ENCODE results near the gene ERRFI1. TPM values are rescaled to one million over a fixed set of nuclear protein-coding genes. Genes with fewer than 3 reads are reported as not detected.

ERRFI1 gene
- total RNA-seq, 1 experiment from 2014 or later, result 44.6 TPM

- ChIA-PET POLR2A (no interaction called here), CTCF (interaction anchor here (7.0 kb wide), 1 partner anchor 7 kb away, joined by 37 read pairs; no protein-coding TSS in a partner anchor)
- peak overlapping the region; percentile 84 for H3K27ac Mint-ChIP-seq
- no peak for DNase-seq (ENCODE audit: low spot score)
- TF ChIP-seq ZBTB21 (CRISPR knock-in tag; IDR thresholded peaks at IDR 0.05; ENCODE audit: borderline replicate concordance) (no peak), CBFB (CRISPR knock-in tag; IDR thresholded peaks at IDR 0.05; ENCODE audit: low read depth) (no peak), IRF2 (CRISPR knock-in tag; IDR thresholded peaks at IDR 0.05; ENCODE audit: borderline replicate concordance, low read depth) (no peak), FOXK1 (CRISPR knock-in tag; IDR thresholded peaks at IDR 0.05) (no peak), MAX (CRISPR knock-in tag; IDR thresholded peaks at IDR 0.05) (no peak), ZNF425 (CRISPR knock-in tag; conservative IDR thresholded peaks at IDR 0.05) (no peak), CREB1 (CRISPR knock-in tag; IDR thresholded peaks at IDR 0.05) (no peak), ZNF138 (CRISPR knock-in tag; conservative IDR thresholded peaks at IDR 0.05) (no peak)
- TF ChIP-seq, protein P1, sequence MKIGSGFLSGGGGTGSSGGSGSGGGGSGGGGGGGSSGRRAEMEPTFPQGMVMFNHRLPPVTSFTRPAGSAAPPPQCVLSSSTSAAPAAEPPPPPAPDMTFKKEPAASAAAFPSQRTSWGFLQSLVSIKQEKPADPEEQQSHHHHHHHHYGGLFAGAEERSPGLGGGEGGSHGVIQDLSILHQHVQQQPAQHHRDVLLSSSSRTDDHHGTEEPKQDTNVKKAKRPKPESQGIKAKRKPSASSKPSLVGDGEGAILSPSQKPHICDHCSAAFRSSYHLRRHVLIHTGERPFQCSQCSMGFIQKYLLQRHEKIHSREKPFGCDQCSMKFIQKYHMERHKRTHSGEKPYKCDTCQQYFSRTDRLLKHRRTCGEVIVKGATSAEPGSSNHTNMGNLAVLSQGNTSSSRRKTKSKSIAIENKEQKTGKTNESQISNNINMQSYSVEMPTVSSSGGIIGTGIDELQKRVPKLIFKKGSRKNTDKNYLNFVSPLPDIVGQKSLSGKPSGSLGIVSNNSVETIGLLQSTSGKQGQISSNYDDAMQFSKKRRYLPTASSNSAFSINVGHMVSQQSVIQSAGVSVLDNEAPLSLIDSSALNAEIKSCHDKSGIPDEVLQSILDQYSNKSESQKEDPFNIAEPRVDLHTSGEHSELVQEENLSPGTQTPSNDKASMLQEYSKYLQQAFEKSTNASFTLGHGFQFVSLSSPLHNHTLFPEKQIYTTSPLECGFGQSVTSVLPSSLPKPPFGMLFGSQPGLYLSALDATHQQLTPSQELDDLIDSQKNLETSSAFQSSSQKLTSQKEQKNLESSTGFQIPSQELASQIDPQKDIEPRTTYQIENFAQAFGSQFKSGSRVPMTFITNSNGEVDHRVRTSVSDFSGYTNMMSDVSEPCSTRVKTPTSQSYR (CRISPR knock-in tag; IDR thresholded peaks at IDR 0.05), result no peak
- H3K4me1 Mint-ChIP-seq, result peaks cover 84% of the 10 kb centered on the region
- peaks cover 4% of the 10 kb centered on the region; the same call in 1 of the 2 replicates for H3K36me3 Mint-ChIP-seq
- peak overlapping the region; percentile 88 for H3K4me3 Mint-ChIP-seq
- no peaks in the 10 kb centered on the region for H3K9me3 Mint-ChIP-seq
- H3K27me3 Mint-ChIP-seq (ENCODE audit: low read depth), result peaks cover 7% of the 10 kb centered on the region
- ATAC-seq, result no peak
Observed at GRCh38 chr1:8022395-8023286, 3.5 kb downstream of the ERRFI1 start.

DNA sequence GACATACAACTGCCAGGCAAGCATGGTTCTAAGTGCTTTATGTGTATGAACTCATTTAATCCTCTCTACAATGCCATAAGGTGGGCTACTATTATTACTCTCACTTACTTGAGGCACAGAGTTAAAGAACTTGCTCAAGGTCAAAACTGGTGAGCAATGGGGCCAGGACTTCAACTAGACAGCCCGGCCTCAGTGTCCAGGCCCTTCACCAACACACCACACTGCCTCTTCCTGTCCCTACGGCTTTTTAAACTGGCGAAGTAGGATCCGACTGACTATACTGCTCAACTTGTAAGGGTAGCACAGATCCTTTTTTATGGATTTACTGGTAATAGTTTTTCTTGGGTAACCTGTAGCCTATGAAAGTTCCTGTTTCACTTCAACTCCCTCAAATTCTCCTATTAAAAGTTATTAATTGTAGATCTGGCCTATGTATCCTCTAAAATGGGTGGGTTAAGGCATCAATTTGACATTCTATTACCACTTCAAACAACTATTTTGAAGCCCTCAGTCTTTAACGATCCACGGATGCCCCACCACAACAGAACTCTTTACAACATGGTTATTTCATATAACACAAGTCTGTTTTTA, 4.3 kb downstream of the ERRFI1 start:
- DNase-seq (ENCODE audit: low spot score) (no peak), ATAC-seq (no peak)
- Mint-ChIP-seq H3K9me3 (no peaks in the 10 kb centered on the region), H3K27me3 (ENCODE audit: low read depth) (peaks cover 5% of the 10 kb centered on the region), H3K4me3 (no peak overlapping the region), H3K36me3 (peaks cover 4% of the 10 kb centered on the region; the same call in 1 of the 2 replicates), H3K4me1 (peaks cover 84% of the 10 kb centered on the region), H3K27ac (peak overlapping the region; percentile 45; the same call in 1 of the 2 replicates)
- POLR2A ChIA-PET, result no interaction called here
- no peak for TF ChIP-seq GRHL2 (CRISPR knock-in tag; IDR thresholded peaks at IDR 0.05; ENCODE audit: insufficient replicate concordance, severe bottlenecking)
- CTCF ChIA-PET, result no interaction called here

- Mint-ChIP-seq H3K4me3 (no peak overlapping the region), H3K9me3 (no peaks in the 10 kb centered on the region), H3K36me3 (peaks cover under 1% of the 10 kb centered on the region; the same call in 1 of the 2 replicates), H3K27me3 (ENCODE audit: low read depth) (no peaks in the 10 kb centered on the region), H3K27ac (peak overlapping the region; percentile 26), H3K4me1 (peaks cover 97% of the 10 kb centered on the region)
- ChIA-PET POLR2A (interaction anchor here (1.4 kb wide), 1 partner anchor 28 kb away, joined by 4 read pairs; no protein-coding TSS in a partner anchor), CTCF (interaction anchor here (0.6 to 6.8 kb wide), 8 partner anchors 18 to 332 kb away, joined by 3 to 271 read pairs (median 4); no protein-coding TSS in a partner anchor)
- DNase-seq (ENCODE audit: low spot score) (no peak), ATAC-seq (no peak)
- no peak for TF ChIP-seq OVOL2 (CRISPR knock-in tag; IDR thresholded peaks at IDR 0.05; ENCODE audit: borderline replicate concordance)
- TF ChIP-seq FOXJ3 (CRISPR knock-in tag; IDR thresholded peaks at IDR 0.05; ENCODE audit: borderline replicate concordance), result no peak
- no peak for TF ChIP-seq GRHL2 (CRISPR knock-in tag; IDR thresholded peaks at IDR 0.05; ENCODE audit: insufficient replicate concordance, severe bottlenecking)
- no peak for TF ChIP-seq ZNF416 (CRISPR knock-in tag; IDR thresholded peaks at IDR 0.05)
- no peak for TF ChIP-seq NR2C2 (CRISPR knock-in tag; IDR thresholded peaks at IDR 0.05)
- TF ChIP-seq NFYB (CRISPR knock-in tag; conservative IDR thresholded peaks at IDR 0.05; ENCODE audit: low read depth), result no peak
- no peak for TF ChIP-seq AFF4 (CRISPR knock-in tag; IDR thresholded peaks at IDR 0.05; ENCODE audit: borderline replicate concordance)
- TF ChIP-seq, protein P2, sequence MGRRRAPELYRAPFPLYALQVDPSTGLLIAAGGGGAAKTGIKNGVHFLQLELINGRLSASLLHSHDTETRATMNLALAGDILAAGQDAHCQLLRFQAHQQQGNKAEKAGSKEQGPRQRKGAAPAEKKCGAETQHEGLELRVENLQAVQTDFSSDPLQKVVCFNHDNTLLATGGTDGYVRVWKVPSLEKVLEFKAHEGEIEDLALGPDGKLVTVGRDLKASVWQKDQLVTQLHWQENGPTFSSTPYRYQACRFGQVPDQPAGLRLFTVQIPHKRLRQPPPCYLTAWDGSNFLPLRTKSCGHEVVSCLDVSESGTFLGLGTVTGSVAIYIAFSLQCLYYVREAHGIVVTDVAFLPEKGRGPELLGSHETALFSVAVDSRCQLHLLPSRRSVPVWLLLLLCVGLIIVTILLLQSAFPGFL (CRISPR knock-in tag; IDR thresholded peaks at IDR 0.05; ENCODE audit: borderline replicate concordance), result no peak
- no peak for TF ChIP-seq SMAD3 (CRISPR knock-in tag; IDR thresholded peaks at IDR 0.05; ENCODE audit: borderline replicate concordance)
- TF ChIP-seq TCF7 (CRISPR knock-in tag; IDR thresholded peaks at IDR 0.05; ENCODE audit: low read depth), result no peak
Observed at GRCh38 chr1:8020032-8020431, 6.1 kb downstream of the ERRFI1 start.

Measured in WTC11 (cell line).